Measurements from ENCODE around the gene SLC8A1.

DNA sequence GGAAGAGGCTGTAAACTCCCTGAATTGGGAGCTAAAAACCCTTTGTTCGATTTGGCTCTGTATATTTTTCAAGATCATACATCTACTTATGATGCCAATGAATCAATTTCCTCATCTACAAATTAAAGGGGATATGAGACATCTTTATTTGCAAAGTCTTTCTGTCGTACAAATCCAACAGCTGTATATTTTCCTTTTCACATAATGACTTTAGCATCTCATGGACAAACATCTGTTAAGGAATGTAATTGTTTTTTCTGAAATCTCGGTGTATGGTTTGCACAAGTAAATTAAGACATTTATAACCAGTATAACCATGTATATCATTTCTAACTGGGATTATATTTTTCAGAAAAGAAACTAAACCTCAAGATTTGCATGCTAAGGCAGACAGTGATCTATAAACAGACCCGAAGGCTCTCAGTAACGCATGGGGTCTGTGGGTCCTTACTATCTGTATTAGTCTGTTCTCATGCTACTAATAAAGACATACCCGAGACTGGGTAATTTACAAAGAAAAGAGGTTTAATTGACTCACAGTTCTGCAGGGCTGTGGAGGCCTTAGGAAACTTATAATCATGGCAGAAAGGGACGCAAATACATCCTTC lies 130.8 kb downstream of the SLC8A1 start:
- TF ChIP-seq EZH2 (IDR thresholded peaks at IDR 0.05), result no peak
- no peak for TF ChIP-seq FOXP2 (optimal IDR thresholded peaks at IDR 0.05; ENCODE audit: control extremely low read depth, extremely low read length, insufficient read depth)
- no peak for TF ChIP-seq POLR2AphosphoS5 (IDR thresholded peaks at IDR 0.05; ENCODE audit: borderline replicate concordance, low read depth, low read length)
